Neural cell (in vitro differentiated cells): ENCODE results near the gene DBH.

Source experiments
- CTCF ChIP-seq: fragments of 450-650 bp; IDR thresholded peaks from 2 replicates; pipeline ENCODE4 v1.5.1; 2014; ENCODE audit warnings: antibody characterized with exemption, mild to moderate bottlenecking, moderate library complexity; ENCODE audit not compliant: poor library complexity, severe bottlenecking
- EZH2 ChIP-seq: fragments of 200-600, 300-800 bp; shearing (Covaris generic), sonication (generic); IDR thresholded peaks from 2 replicates; pipeline ENCODE4 v1.6.1; 2014; ENCODE audit warnings: antibody characterized with exemption, low read length, borderline replicate concordance, mild to moderate bottlenecking; ENCODE audit not compliant: insufficient read depth, poor library complexity, severe bottlenecking
- MXI1 ChIP-seq: fragments of 450-650 bp; conservative IDR thresholded peaks from 2 replicates; pipeline ENCODE4 v1.6.1; 2014; ENCODE audit warnings: antibody characterized with exemption, mild to moderate bottlenecking; ENCODE audit not compliant: poor library complexity, severe bottlenecking
- POLR2AphosphoS5 ChIP-seq: IDR thresholded peaks from 2 replicates; pipeline ENCODE4 v1.6.1; 2012
- RAD21 ChIP-seq: fragments of 450-650 bp; conservative IDR thresholded peaks from 2 replicates; pipeline ENCODE4 v1.6.1; 2014; ENCODE audit warnings: antibody characterized with exemption, mild to moderate bottlenecking, moderate library complexity
- REST ChIP-seq: IDR thresholded peaks from 2 replicates; pipeline ENCODE4 v1.6.1; 2012; ENCODE audit warnings: borderline replicate concordance
- TAF1 ChIP-seq: IDR thresholded peaks from 2 replicates; pipeline ENCODE4 v1.6.1; 2012; ENCODE audit warnings: low read depth

GRCh38 chr9:133681658-133682306 lies 45.6 kb downstream of the DBH start:
- no peak for TF ChIP-seq MXI1
- TF ChIP-seq CTCF = no peak
- TF ChIP-seq POLR2AphosphoS5 = no peak
- no peak for TF ChIP-seq TAF1
- no peak for TF ChIP-seq EZH2
- no peak for TF ChIP-seq RAD21
- TF ChIP-seq REST = no peak
